IMR-90 (cell line): ENCODE results near the gene RNF144A.

Experiments
- CEBPB ChIP-seq: IDR thresholded peaks from 2 replicates; pipeline ENCODE4 v1.6.1; 2012; ENCODE audit warnings: low read depth, low read length, improper control_type of control experiment
- CHD1 ChIP-seq: IDR thresholded peaks from 2 replicates; pipeline ENCODE4 v1.6.1; 2012; ENCODE audit warnings: low read depth, low read length, improper control_type of control experiment
- CTCF ChIP-seq: conservative IDR thresholded peaks from 2 replicates; pipeline ENCODE4 v1.5.1; 2012; ENCODE audit warnings: mild to moderate bottlenecking, low read depth, low read length, improper control_type of control experiment
- ELK1 ChIP-seq: fragments of 150-350 bp; IDR thresholded peaks from 2 replicates; pipeline ENCODE4 v1.6.1; 2016; ENCODE audit warnings: low read depth, mild to moderate bottlenecking, low read length, moderate library complexity, borderline replicate concordance
- FOS ChIP-seq: fragments of 150-350 bp; IDR thresholded peaks from 2 replicates; pipeline ENCODE4 v1.6.1; 2016; ENCODE audit warnings: low read depth, low read length
- MAFK ChIP-seq: IDR thresholded peaks from 2 replicates; pipeline ENCODE4 v1.6.1; 2012; ENCODE audit warnings: low read depth, low read length, improper control_type of control experiment
- MAZ ChIP-seq: IDR thresholded peaks from 2 replicates; pipeline ENCODE4 v1.6.1; 2012; ENCODE audit warnings: low read depth, mild to moderate bottlenecking, low read length, improper control_type of control experiment, moderate library complexity, borderline replicate concordance
- MXI1 ChIP-seq: IDR thresholded peaks from 2 replicates; pipeline ENCODE4 v1.6.1; 2012; ENCODE audit warnings: low read depth, mild to moderate bottlenecking, low read length, moderate library complexity, borderline replicate concordance
- POLR2A ChIP-seq: IDR thresholded peaks from 2 replicates; pipeline ENCODE4 v1.6.1; 2012; ENCODE audit warnings: mild to moderate bottlenecking, low read depth, low read length
- RAD21 ChIP-seq: IDR thresholded peaks from 2 replicates; pipeline ENCODE4 v1.6.1; 2012; ENCODE audit warnings: low read length, improper control_type of control experiment
- RFX5 ChIP-seq: IDR thresholded peaks from 2 replicates; pipeline ENCODE4 v1.8.0; 2012; ENCODE audit warnings: low read depth, mild to moderate bottlenecking, low read length, moderate library complexity
- SMC3 ChIP-seq: fragments of 150-350 bp; IDR thresholded peaks from 2 replicates; pipeline ENCODE4 v1.6.1; 2016; ENCODE audit warnings: low read depth, mild to moderate bottlenecking, antibody characterized with exemption, low read length, moderate library complexity
- USF2 ChIP-seq: fragments of 150-350 bp; IDR thresholded peaks from 2 replicates; pipeline ENCODE4 v1.6.1; 2017; ENCODE audit warnings: mild to moderate bottlenecking, antibody characterized with exemption, low read length, low read depth

GRCh38 chr2:7071916-7072556 lies 154.8 kb downstream of the RNF144A start:
- TF ChIP-seq POLR2A = no peak
- TF ChIP-seq MAZ = no peak
- TF ChIP-seq CTCF = no peak
- TF ChIP-seq CEBPB = no peak
- TF ChIP-seq RFX5 = no peak
- TF ChIP-seq ELK1 = no peak
- no peak for TF ChIP-seq RAD21
- TF ChIP-seq CHD1 = no peak
- no peak for TF ChIP-seq SMC3
- no peak for TF ChIP-seq USF2
- TF ChIP-seq MXI1 = no peak
- TF ChIP-seq MAFK = no peak
- no peak for TF ChIP-seq FOS
